ENCODE measurements around the gene KBTBD7. TPM values are rescaled to one million over a fixed set of nuclear protein-coding genes. Genes with fewer than 3 reads are reported as not detected.

Gene KBTBD7
- total RNA-seq, 1 experiment from 2014 or later, result 6.2 TPM

- intact Hi-C loops (cut with micrococcal nuclease), result no loop called here
- no peaks in the 10 kb centered on the region for H3K79me2 ChIP-seq (ENCODE audit: insufficient read depth, low read length)
- H3K36me3 ChIP-seq (ENCODE audit: control insufficient read depth in 1 of 2, insufficient read depth in 2 of 2, low read length in 2 of 2), result peaks cover 0 to 19% of the 10 kb centered on the region in 2 experiments; a peak in 1 of 4 replicates
- H3K9me3 ChIP-seq (ENCODE audit: control insufficient read depth in 1 of 2, insufficient read depth in 1 of 2, low read depth in 1 of 2, low read length in 2 of 2), result peaks cover 41 to 45% of the 10 kb centered on the region in 2 experiments
- ATAC-seq (no peak), DNase-seq (ENCODE audit: low read depth, low spot score) (no peak)
- no peak overlapping the region for H3K4me3 ChIP-seq (replicated peaks in 1 of 2; ENCODE audit: low read depth in 1 of 2, low read length in 2 of 2)
- CTCF ChIA-PET, result no interaction called here
- RAD21 ChIA-PET (ENCODE audit: low non-redundant PET in 1 of 2, low total read pairs in 2 of 2, uncharacterized antibody in 2 of 2, unreplicated experiment in 2 of 2), result no interaction called here
- no peak for TF ChIP-seq JUND (IDR thresholded peaks at IDR 0.05)
- TF ChIP-seq CBX3 (IDR thresholded peaks at IDR 0.05; ENCODE audit: low read depth), result peak; percentile 47; the same call in 1 of the 2 replicates
- no peak overlapping the region for H3K27ac ChIP-seq (ENCODE audit: low read depth, low read length)
- no peaks in the 10 kb centered on the region for H3K27me3 ChIP-seq (ENCODE audit: insufficient read depth, low read length)
- no peak overlapping the region for H2AFZ ChIP-seq (ENCODE audit: low read depth, low read length, poor library complexity, severe bottlenecking)
- H3K9ac ChIP-seq (ENCODE audit: low read length), result no peak overlapping the region
- POLR2A ChIA-PET, result no interaction called here
- no peak overlapping the region for H3K4me2 ChIP-seq (ENCODE audit: low read length)
- no peaks in the 10 kb centered on the region for H3K4me1 ChIP-seq (ENCODE audit: control insufficient read depth in 1 of 2, insufficient read depth in 2 of 2, low read length in 2 of 2)
- no peaks in the 10 kb centered on the region for H4K20me1 ChIP-seq (ENCODE audit: insufficient read depth)
- no peaks in the 10 kb centered on the region for H3K9me2 ChIP-seq (ENCODE audit: insufficient read depth)
- no TSS peak for BruUV-seq (replicated peaks)
Measured at GRCh38 chr13:41152005-41152404, 42.4 kb downstream of the KBTBD7 start.

GRCh38 chr13:41150058-41150457, 44.3 kb downstream of the KBTBD7 start:
- Histone ChIP-seq H3K27me3 (ENCODE audit: insufficient read depth, low read length) (no peaks in the 10 kb centered on the region), H3K9me3 (ENCODE audit: control insufficient read depth in 1 of 2, insufficient read depth in 1 of 2, low read depth in 1 of 2, low read length in 2 of 2) (peaks cover 41 to 45% of the 10 kb centered on the region in 2 experiments), H3K79me2 (ENCODE audit: insufficient read depth, low read length) (no peaks in the 10 kb centered on the region), H3K27ac (ENCODE audit: low read depth, low read length) (no peak overlapping the region), H3K9ac (ENCODE audit: low read length) (no peak overlapping the region), H4K20me1 (ENCODE audit: insufficient read depth) (no peaks in the 10 kb centered on the region), H3K36me3 (ENCODE audit: control insufficient read depth in 1 of 2, insufficient read depth in 2 of 2, low read length in 2 of 2) (peaks cover 0 to 19% of the 10 kb centered on the region in 2 experiments; a peak in 1 of 4 replicates), H3K4me2 (ENCODE audit: low read length) (no peak overlapping the region), H2AFZ (ENCODE audit: low read depth, low read length, poor library complexity, severe bottlenecking) (no peak overlapping the region), H3K4me1 (ENCODE audit: control insufficient read depth in 1 of 2, insufficient read depth in 2 of 2, low read length in 2 of 2) (0 out of 4 replicates have a peak, but pooled peaks cover 0 to 3% of the 10 kb centered on the region in 2 experiments), H3K4me3 (replicated peaks in 1 of 2; ENCODE audit: low read depth in 1 of 2, low read length in 2 of 2) (no peak overlapping the region), H3K9me2 (ENCODE audit: insufficient read depth) (no peaks in the 10 kb centered on the region)
- no peak for ATAC-seq
- RAD21 ChIA-PET (ENCODE audit: low non-redundant PET in 1 of 2, low total read pairs in 2 of 2, uncharacterized antibody in 2 of 2, unreplicated experiment in 2 of 2), result no interaction called here
- no TSS peak for BruUV-seq (replicated peaks)
- POLR2A ChIA-PET, result no interaction called here
- TF ChIP-seq ELF1 (IDR thresholded peaks at IDR 0.05; ENCODE audit: borderline replicate concordance, low read depth) (no peak), REST (IDR thresholded peaks at IDR 0.05; ENCODE audit: low read depth) (no peak), EZH2 (IDR thresholded peaks at IDR 0.05) (no peak), TCF7L2 (IDR thresholded peaks at IDR 0.05; ENCODE audit: borderline replicate concordance, extremely low read depth, insufficient read depth, insufficient read length) (no peak)
- CTCF ChIA-PET, result no interaction called here
- DNase-seq (ENCODE audit: low read depth, low spot score), result no peak
- intact Hi-C loops (cut with micrococcal nuclease), result no loop called here

All from HCT116 (cell line).